Activated effector memory CD4-positive, alpha-beta T cell treated with Interleukin-2 at 50 U/mL for 16 hours (primary cell): ENCODE results near the gene ZEB2.

Experiments used
- DNase-seq: peaks from one replicate; pipeline ENCODE4 v3.0.0-alpha.2; 2020

The ZEB2 gene

DNA sequence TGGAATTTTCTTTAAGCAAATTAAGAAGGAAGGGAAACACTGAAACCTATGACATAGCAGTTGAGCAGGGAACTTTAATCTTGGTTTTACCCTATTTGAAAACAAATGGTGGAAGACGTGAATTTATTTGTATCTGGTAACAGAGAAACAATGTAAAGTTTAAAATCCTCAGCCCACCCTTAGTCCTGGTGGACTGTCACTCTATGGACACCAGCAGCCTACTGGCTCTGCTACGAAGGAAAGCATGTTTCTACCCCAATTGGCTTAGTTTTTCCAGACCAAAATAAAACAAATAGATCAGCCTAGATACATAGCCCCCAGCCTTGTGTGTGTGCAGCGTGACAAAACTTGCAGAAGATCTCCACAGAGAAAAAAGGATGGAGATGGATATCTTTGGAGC lies 7.4 kb downstream of the ZEB2 start:
- no peak for DNase-seq

DNA sequence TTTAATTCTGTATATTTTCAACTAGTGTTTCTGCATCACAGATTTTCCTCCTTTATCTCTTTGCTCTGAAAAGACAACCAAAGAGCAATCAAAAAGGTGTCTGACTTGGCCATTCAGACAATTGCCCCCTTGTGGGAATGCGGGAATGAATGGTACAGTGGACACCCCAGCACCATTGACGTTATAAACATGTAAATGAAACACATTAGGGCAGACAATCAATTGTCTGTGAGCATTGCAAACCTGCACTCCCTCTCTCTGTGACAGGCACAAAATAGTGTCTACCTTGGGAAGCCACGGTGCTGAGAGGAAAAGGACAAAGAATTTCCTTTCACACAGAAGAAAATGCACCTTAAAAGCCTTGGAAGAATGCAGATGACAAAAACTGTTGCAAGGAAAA lies 8.0 kb downstream of the ZEB2 start:
- DNase-seq, result no peak

DNA sequence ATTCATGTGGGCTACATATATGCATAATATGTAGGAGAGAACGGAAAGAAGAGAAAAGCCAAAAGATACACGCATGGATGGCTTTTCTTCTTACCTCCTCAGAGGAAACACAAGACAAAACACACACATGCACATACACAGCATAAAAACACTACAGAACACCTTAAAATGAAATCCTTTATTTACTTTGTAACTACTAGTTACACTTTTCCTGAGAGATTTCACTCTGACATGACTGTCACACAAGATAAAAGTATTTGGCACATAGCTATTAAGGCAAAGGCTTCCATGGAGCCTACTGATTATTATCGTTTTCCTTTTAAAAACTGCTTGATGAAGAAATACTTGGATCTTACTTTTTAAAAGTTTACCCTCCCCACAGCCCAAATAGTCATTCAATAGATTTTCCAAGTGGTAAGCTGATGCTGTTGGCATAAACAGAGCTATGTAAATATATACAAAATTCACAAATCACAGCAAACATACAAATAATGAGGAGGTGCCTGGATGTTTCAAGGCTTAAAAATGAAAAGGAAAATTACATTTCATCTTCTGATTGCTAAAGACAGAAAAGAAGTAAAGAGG lies 8.6 kb downstream of the ZEB2 start:
- DNase-seq, result no peak

DNA sequence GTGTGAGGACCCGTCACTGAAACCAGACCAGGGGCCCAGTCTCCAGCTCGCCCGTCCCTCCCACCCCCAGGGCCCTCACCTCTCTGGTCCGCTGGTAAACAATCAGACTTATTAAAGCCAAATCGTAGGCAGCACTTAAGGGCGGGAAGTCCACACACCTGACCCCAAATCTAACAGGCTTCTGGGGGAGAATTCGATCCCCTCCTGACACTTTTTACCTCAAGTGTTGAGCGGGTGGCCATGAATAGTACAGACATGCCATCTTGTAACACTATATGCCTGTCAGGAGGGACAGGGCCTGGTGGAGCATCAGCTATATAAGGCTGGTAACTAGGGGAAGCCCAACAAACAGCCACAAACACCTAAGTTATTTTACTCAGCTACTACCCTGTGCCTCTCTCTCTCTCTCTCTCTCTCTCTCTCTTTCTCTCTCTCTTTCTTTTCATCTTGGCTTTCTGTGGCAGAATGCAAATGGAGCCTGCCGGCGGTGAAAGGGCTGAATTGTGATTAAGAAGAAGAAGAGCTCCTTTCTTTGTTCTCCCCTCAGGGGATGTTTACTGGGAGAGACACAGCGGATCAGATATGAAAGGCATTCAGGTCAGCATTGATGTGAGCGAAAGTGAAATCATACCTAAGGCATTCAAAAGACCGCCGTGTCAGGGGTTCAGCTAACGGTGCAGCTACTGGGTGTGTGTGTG lies 9.5 kb downstream of the ZEB2 start:
- no peak for DNase-seq

DNA sequence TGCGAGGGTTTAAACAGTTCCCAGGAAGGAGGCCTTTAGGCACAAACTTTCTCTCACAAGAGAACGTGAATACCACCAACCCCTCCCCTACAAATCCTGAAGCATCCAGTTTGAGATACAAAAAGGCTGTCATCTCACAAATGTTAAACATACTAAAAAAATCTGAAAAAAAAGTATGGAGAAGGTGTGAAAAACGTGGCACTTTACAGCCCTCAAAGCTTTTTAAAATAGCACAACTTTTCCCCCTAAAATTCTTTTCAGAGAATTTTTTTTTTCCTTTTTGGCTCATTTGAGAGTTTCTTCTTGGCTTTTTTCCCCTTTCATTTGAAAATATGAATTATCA lies 10.1 kb downstream of the ZEB2 start:
- DNase-seq, result no peak

DNA sequence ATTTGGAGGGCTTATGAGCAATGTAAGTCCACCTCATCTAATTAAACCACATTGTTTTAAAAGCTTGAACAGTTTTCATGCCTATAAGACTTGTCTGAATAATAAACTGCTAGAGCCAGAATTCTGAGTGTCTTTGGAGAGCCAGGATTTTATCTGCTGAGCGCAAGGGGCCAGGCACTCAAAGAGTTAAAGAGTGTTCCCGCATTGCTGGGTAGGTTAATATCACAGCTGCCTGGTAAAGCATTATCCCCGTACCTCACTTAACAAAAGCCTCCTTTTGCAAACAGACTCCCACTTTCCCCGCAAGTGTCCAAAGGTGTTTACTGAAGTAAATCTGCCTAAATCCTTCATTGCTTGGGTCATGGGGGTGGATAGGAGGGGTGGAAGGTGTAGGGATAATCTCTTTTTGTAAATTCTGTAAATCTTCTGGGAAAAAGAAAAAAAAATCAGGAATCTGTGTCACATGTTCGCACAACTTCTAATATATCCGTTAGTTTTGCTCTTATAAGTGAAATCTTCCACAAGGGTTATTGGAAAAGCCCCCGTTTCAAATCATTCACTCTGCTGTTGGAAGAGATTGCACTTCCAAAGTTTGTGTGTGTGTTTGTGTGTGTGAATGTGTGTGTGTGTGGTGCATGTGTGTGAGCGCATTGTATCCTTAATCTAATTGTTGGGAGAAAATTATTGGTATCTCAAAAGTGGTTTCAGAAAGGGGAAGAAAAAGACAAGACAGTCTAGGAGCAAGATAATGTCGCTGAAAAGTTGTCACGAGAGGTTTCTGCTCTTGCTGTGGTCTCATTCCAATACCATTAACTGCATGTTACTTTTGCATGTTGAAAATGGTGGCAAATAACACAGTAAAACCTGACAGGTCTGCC lies 10.7 kb downstream of the ZEB2 start:
- no peak for DNase-seq

DNA sequence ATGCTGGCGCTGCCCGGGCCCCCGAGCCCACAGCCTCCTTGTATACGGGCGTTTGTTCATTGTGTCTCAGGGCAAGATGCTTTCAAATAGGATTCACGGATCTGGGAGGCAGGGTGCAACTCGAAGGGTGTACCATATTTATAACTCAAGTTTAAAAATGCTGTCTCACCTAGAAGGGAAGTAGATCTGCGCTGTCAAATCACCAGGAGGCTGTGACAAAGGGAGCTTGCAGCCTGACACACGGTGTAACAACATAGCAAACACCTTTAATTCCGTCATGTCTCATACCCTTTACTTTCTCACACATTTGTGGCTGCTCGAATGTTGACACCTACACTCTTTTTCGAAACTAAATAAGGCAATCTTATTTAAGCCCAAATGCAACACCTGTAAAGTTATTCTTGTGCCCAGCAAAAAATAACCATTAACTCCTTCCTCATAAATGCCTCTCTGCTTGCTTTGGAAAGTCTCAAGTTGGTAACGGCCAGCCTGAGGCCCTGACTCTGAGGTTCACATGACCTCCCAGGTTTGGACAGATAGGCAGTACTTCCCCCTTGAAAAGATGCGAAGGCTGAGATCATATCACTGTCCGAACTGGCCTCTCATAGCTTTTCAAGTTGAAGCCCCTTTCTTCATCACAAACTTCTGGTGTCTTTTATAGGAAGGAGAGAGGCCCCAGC lies 11.6 kb downstream of the ZEB2 start:
- DNase-seq, result no peak

DNA sequence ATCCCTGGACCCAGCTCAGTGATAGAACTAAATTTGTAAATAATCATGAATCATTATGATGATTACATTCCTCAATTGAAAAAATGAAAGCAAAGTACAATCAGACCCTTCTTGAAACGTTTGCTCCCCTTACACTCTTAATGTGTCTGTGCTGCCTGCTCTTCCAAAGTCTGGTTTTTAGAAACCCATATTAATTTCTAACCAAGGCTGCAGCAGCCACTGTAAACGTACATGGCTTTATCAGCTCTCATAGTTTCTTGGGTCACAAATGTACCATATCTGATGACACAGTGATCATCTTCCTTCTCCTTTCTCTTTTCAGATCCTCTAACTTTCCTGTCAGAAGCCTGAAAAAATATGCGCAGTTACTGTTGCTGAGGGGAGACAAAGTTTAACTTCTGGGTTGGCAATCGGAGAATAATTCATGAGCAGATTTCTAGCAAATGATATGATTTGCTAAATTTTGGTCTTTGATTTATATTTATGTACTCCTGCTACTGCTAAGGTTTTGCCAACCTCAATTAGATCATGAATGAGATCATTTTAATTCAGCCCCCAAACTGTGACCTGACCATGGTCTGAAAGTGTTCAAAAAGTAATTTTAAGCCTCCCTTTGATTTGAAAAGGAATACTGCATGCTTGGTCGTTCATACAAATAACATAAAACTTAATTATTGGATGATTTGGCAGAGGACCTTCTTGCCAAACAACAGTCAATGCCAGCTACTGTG lies 12.3 kb downstream of the ZEB2 start:
- no peak for DNase-seq

DNA sequence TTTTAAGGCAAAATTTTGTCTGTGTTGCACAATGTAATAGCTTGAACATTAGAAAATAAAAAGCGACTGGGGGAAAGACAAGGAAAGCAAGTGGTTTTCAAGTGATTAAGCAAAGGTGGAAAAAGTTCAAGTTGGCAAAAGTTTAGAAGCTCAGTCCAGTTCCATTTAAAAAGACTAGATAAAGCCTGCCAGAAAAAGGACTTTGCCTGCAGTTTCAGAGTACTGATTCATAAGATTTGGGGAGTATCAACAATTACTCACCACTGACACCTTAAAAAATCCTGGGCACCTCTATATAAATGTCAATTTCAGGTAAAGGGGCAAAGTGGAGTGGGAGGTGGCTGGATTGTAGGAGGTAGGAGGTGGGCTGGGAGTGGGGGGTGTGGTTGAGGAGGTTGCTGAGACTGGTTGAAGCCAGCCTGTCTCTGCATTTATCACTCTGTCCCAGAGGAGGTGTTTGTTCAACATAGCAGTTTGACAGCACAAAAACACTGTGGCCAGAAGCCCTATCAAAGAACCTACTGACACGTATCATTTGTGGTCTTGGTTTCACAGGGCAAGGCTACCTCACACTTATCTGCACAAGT lies 14.6 kb downstream of the ZEB2 start:
- DNase-seq, result no peak

DNA sequence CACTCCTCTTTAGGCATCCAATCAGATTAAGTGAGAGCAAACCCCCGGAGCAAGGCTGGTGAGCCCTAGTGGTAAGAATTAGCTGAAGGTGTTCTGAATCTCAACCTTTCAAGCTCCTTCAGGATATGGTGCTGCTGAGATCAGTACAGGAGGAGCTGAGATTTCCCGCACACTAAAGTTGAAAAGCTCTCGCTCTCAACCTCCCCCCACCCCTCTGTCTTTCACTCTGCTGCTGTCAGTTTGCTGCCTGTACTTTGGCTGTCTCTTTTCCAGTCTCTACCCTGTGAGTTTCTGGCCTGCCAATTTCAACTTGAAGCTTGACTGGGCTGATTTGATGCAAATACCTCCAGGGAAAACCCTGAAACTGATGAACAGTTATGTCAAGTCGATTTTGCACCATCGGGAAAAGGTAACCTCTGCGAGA lies 15.7 kb downstream of the ZEB2 start:
- DNase-seq, result no peak

DNA sequence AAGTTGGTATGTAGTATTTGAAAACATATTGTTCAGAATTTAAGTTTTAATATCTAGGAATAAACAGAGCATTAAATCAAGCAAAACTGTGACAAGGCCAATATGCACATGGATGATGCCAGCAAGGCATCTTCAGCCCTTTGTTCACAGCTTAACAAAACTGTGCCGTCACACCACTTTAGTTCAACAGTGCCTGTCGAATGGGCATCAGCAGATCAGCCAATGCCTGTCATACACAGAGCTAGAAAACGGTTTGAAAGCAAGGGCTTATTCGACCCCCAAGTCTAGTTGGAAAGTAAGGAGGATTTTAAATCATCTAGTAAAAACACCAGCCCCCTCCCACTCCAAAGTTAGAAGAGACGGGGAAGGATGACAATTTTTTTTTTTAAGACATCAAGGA lies 16.7 kb downstream of the ZEB2 start:
- DNase-seq, result no peak

DNA sequence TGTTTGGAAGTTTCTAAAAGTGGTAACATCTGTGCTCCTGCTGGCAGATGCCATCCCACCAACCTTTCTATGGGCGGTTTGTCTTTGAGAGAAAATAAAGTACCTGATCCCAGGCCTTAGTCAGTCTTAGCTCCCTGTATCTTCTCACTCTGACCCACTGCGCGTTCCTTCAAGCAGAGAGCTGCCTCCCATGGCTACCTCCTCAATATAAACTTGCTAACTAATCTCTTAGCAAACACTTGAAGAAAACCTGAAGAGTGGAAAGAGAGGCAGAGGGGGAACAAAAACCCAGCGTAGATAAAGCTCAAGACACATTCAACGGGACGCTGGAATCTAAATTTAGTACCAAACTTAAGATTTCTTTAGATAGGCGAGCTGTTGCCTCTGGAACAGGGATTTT lies 17.6 kb downstream of the ZEB2 start:
- no peak for DNase-seq

DNA sequence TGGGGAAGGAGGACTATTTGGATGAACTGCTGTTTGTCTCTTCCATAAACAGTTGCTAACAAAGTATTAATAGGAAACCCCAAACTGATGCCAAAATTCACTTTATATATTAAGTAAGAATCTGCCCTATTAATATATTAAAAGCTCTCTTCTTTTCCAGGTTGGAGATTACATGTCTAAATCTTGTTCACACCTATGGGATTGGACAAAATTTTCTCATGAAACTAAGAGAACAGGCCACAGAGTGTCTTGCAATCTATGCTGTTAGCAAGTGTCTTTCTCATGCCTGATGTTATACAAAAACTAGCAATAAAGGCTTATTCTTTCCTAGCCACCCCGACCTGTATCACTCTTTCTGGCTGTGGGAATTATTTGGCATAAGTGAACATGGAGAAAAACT lies 18.3 kb downstream of the ZEB2 start:
- no peak for DNase-seq

DNA sequence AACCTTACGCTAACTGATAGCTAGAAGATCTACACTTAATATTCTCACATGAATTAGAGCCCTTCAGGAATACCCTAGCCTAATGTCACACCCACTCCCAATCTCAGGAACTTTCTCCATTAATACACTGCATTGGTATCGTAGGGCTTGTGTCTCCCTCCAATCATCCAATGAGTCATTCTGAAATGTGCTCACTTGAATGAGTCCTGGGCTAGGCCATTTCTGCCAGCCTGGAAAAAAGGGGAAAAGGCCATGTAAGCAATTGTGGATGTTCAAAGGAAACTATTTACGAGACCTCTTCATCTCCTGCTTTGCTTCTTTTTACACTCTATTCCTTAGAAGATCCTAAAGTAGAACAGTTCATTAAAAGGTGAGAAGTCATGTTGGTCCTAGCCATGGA lies 18.8 kb downstream of the ZEB2 start:
- DNase-seq, result no peak

DNA sequence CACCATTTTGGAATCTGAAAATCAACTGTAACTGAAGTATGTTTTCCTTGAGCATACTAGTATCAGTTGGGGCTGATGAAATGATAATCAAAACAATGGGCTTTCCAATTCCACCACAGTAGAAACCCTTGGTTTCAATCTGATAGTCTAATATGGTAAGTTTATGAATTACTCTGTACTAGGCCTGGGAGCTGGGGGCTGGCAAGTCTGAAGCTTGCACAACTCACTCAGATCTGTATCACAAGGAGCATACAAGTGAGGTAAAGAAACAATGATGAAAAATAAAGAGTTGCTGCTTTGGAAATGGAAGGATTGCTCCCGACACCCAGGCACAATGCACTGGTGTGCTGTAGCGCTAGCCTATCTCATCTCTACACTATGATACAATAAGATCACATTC lies 19.4 kb downstream of the ZEB2 start:
- no peak for DNase-seq

DNA sequence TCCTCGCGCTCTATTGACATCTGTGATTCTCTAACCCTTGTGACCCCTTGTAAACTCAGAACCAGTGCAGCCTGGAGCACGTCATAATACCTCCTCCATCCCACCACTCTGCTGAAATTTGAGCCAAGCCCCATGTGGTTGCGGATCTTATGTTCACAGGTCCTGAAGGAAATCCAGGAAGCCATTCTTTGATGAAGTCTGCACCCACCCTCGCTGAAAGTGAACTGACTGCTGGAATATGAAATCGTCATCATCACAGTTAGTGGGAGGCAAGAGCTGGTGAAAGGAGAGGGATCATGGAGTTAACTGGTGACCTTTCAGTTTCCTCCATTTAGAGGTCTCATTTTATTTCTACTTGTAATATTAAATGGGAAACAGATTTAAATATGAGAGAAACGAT lies 21.6 kb downstream of the ZEB2 start:
- DNase-seq, result no peak

DNA sequence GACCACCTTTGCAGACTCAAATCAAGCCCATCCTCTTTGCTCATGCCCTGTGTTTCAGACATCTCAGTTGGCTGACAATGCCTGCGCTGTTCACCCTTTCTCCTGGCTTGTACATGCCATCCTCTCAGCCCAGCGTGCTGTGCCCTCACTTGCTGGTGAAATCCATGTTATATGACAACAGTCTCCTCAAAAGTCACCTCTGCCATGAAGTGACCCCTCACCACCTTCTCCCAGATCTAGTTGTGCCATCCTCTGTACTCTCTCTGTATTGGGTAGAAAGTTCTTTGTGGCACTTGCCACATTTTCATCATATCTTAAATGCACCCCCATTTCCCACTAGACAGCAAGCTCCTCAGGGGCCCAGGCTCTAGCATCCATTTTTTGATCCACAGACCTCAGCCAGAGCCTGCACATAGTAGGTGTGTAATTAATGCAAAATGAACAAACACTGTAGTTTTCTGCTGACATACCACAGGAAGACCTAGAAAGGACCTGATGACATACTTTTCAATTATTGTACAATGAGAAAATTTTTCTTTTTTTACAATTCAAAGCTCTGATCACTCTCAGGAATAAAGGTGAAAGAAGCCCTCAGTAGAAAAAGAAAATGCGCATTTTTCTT lies 22.8 kb downstream of the ZEB2 start:
- DNase-seq, result no peak

DNA sequence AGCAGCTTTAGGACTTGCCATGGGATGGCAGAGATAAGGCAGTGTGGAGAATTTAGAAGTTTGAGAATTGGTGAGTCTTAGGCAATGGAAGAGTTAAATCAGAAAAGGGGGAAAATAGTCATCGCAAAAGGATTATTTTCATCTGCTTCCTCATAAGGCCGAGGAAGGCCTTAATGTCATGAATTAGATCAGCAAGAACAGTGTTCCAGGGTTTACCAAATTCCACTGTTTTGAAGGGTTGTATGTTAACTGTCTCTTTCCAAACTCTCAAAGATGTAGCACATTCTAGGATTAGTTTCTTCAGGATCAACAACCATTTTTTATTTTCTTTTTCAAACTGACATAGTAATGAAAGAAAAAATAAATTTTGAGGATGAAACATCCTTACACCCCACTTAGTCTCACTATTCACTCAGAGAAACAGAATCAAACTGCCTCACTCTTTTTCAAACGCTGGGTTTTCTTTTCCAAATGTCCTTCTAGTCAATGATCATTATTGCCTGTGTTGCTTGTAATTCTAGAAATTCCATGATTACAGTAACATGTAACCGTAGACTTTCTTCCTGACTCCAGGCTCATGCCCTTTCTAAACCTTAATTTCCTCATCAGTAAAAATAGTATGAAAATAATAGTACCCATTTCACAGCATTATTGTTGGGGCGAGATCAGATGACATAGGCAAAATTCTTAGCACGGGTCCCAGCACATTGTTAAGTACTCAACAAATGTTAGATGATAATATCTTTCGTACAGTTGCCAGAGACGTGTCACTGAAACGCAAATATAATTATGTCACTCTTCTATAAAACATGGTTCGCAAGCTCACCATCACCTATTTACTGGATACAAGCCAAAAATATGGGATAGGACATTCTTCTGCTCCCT lies 23.6 kb downstream of the ZEB2 start:
- no peak for DNase-seq

DNA sequence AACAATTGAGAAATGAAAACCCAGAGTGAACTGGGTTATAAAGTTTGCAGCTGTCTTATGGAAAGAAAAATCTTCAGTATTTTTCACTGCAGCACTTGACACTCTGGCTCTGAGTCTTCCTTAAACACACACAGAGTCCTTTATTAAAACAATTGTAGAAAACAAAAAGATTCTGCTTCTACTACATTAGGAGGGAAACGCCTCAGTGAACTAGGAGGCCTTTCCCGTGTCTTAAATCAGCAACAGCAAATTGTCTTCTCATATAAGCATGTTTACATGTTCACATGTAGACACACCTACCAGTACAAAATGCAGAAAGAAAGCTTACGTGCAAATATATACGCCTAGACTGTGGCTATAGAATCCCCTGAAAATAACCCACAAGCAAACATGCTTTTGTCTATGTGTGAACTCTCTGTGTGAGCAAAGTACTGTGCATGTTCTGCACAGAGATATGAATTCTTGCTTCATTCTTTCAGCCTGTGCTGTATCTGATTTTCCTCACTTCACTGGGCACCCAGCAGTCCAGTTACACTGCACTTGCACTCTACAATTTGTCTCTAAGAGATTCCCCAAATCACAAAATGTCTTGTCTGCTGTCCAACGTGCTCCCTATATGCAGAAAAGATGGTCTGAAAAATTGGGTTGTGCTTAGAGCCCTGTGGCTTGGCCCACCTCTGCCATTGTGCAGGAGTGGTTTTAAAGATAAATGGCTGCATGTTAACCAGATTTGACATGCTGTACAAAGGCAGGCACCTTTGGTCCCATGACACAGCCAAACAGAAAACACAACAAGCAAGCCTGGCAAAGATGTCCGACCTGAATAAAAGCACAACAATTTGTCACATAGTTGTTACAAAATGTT lies 24.5 kb downstream of the ZEB2 start:
- DNase-seq, result no peak
